SK-N-SH (cell line): ENCODE data around the gene FNDC3B. TPM values are rescaled to one million over a fixed set of nuclear protein-coding genes. Genes with fewer than 3 reads are reported as not detected.

ENCODE experiments used
- CTCF ChIA-PET: fragments of 300-600, 350-600 bp; formaldehyde crosslinking; extraction: SDS; loops from one replicate; lab custom pipeline; 2021; lab: Yijun Ruan, JAX
- POLR2A ChIA-PET: fragments of 350-600 bp; sonication (Branson Sonifier 250); formaldehyde crosslinking; extraction: SDS; loops from one replicate; lab custom pipeline; 2020; ENCODE audit warnings: antibody characterized with exemption, inconsistent platforms; lab: Yijun Ruan, JAX
- DNase-seq: peaks from one replicate; pipeline ENCODE4 v3.0.0; 2012
- H2AFZ ChIP-seq: fragments of 200-600 bp; sonication (generic); 2 replicates; pipeline ENCODE4 v1.8.1; 2016; ENCODE audit warnings: antibody characterized with exemption, mild to moderate bottlenecking, low read depth
- H3F3A ChIP-seq: fragments of 200-600 bp; sonication (generic); replicated peaks from 2 replicates; pipeline ENCODE3; 2016; ENCODE audit warnings: antibody characterized with exemption, mild to moderate bottlenecking; ENCODE audit not compliant: insufficient read depth
- H3K27ac ChIP-seq, 2 experiments: fragments of 200-500 bp in 1 of 2; fragments of 200-600 bp in 1 of 2; sonication (Bioruptor generic) in 1 of 2; sonication (generic), shearing (Covaris generic) in 1 of 2; 2 replicates each; pipeline versions ENCODE4 v1.5.1 to v1.6.1; 2014 to 2016; ENCODE audit warnings: low read depth in 2 of 2, inconsistent platforms in 1 of 2, low read length in 1 of 2, mild to moderate bottlenecking in 1 of 2, mixed read lengths in 1 of 2
- H3K27me3 ChIP-seq: fragments of 200-600 bp; sonication (generic), shearing (Covaris generic); 2 replicates; pipeline ENCODE4 v1.6.1; 2016; ENCODE audit warnings: mixed run types; ENCODE audit not compliant: insufficient read depth
- H3K36me3 ChIP-seq, 2 experiments: fragments of 200-500 bp in 1 of 2; fragments of 200-600 bp in 1 of 2; sonication (Bioruptor generic) in 1 of 2; sonication (generic) in 1 of 2; replicated peaks in 1 of 2; 2 replicates each; pipeline versions ENCODE3 to v1.5.1; 2014 to 2016; ENCODE audit warnings: low read length in 1 of 2, mild to moderate bottlenecking in 1 of 2; ENCODE audit not compliant: insufficient read depth in 2 of 2, control insufficient read depth in 1 of 2
- H3K4me1 ChIP-seq, 2 experiments: fragments of 200-500 bp in 1 of 2; fragments of 200-600 bp in 1 of 2; sonication (Bioruptor generic) in 1 of 2; sonication (generic), shearing (Covaris generic) in 1 of 2; 2 replicates each; pipeline versions ENCODE4 v1.5.1 to v1.6.1; 2014 to 2016; ENCODE audit warnings: low read depth in 1 of 2, low read length in 1 of 2, mixed run types in 1 of 2; ENCODE audit not compliant: insufficient read depth in 2 of 2, control insufficient read depth in 1 of 2
- H3K4me2 ChIP-seq: fragments of 200-600 bp; sonication (generic), shearing (Covaris generic); 2 replicates; pipeline ENCODE4 v1.6.1; 2017; ENCODE audit warnings: mixed run types
- H3K4me3 ChIP-seq, 2 experiments: fragments of 200-500 bp in 1 of 2; fragments of 200-600 bp in 1 of 2; sonication (Bioruptor generic) in 1 of 2; sonication (generic), shearing (Covaris generic) in 1 of 2; 2 replicates each; pipeline versions ENCODE4 v1.5.1 to v1.8.1; 2014 to 2016; ENCODE audit warnings: low read depth in 2 of 2, inconsistent platforms in 1 of 2, low read length in 1 of 2, mild to moderate bottlenecking in 1 of 2, mixed read lengths in 1 of 2, moderate library complexity in 1 of 2
- H3K79me2 ChIP-seq: fragments of 200-600 bp; sonication (generic); 2 replicates; pipeline ENCODE4 v1.8.1; 2017; ENCODE audit warnings: mild to moderate bottlenecking; ENCODE audit not compliant: insufficient read depth
- H3K9ac ChIP-seq: fragments of 200-600 bp; sonication (generic); 2 replicates; pipeline ENCODE4 v1.6.1; 2017; ENCODE audit warnings: mixed run types
- H3K9me2 ChIP-seq: fragments of 200-600 bp; sonication (generic); 2 replicates; pipeline ENCODE4 v1.6.1; 2017; ENCODE audit warnings: mixed run types
- H3K9me3 ChIP-seq: fragments of 200-600 bp; sonication (generic); 2 replicates; pipeline ENCODE4 v1.6.1; 2017; ENCODE audit warnings: mixed run types, mild to moderate bottlenecking, moderate library complexity
- H4K20me1 ChIP-seq: fragments of 200-600 bp; sonication (generic); 2 replicates; pipeline ENCODE4 v1.6.1; 2017; ENCODE audit warnings: mild to moderate bottlenecking, mixed run types; ENCODE audit not compliant: insufficient read depth
- EP300 ChIP-seq, 2 experiments: IDR thresholded peaks; 2 replicates each; pipeline versions ENCODE4 v1.4.0 to v1.6.1; 2012; ENCODE audit warnings: borderline replicate concordance in 1 of 2, low read depth in 1 of 2, low read length in 1 of 2
- EZH2phosphoT487 ChIP-seq: fragments of 200-600 bp; sonication (generic); IDR thresholded peaks from 2 replicates; pipeline ENCODE4 v1.6.1; 2017; ENCODE audit warnings: low read depth, mixed run types, mild to moderate bottlenecking, antibody characterized with exemption, moderate library complexity, borderline replicate concordance
- FOXJ3 ChIP-seq: sonication (generic); formaldehyde crosslinking; IDR thresholded peaks from 2 replicates; pipeline ENCODE4 v1.5.1; 2020; ENCODE audit warnings: mild to moderate bottlenecking, missing genetic modification reagents
- FOXM1 ChIP-seq: IDR thresholded peaks from 2 replicates; pipeline ENCODE4 v1.4.0; 2012; ENCODE audit warnings: low read depth, mild to moderate bottlenecking
- IRF3 ChIP-seq: fragments of 150-350 bp; IDR thresholded peaks from 2 replicates; pipeline ENCODE4 v1.6.1; 2016; ENCODE audit warnings: mild to moderate bottlenecking, low read depth, low read length
- MXI1 ChIP-seq: IDR thresholded peaks from 2 replicates; pipeline ENCODE4 v1.6.1; 2012; ENCODE audit warnings: mild to moderate bottlenecking, low read depth, low read length, improper control_type of control experiment
- NFIC ChIP-seq: IDR thresholded peaks from 2 replicates; pipeline ENCODE4 v1.4.0; 2012; ENCODE audit warnings: borderline replicate concordance
- NRF1 ChIP-seq: IDR thresholded peaks from 2 replicates; pipeline ENCODE4 v1.6.1; 2012; ENCODE audit warnings: low read depth, mild to moderate bottlenecking, low read length
- RCOR1 ChIP-seq: fragments of 150-350 bp; IDR thresholded peaks from 2 replicates; pipeline ENCODE4 v1.6.1; 2017; ENCODE audit warnings: antibody characterized with exemption, low read length
- REST ChIP-seq: IDR thresholded peaks from 2 replicates; pipeline ENCODE4 v1.6.1; 2012; ENCODE audit warnings: mild to moderate bottlenecking, low read depth, low read length, moderate library complexity
- TCF12 ChIP-seq: IDR thresholded peaks from 2 replicates; pipeline ENCODE4 v1.4.0; 2012
- TEAD4 ChIP-seq: IDR thresholded peaks from 2 replicates; pipeline ENCODE4 v1.4.0; 2012; ENCODE audit warnings: mild to moderate bottlenecking, borderline replicate concordance; ENCODE audit not compliant: insufficient read depth
- USF1 ChIP-seq: IDR thresholded peaks from 2 replicates; pipeline ENCODE4 v1.4.0; 2012; ENCODE audit warnings: low read depth, borderline replicate concordance
- WGBS: methylation state at CpG from one replicate; pipeline ENCODE4 v1.1.6; 2017; ENCODE audit warnings: low lambda C conversion rate; 5-methylcytosine and 5-hydroxymethylcytosine counted together
- polyA plus RNA-seq, 3 experiments: library from polyadenylated mRNA; depleted of rRNA; stranded (reverse); fragments of >200 nt; gene quantifications; 2 replicates each; pipeline ENCODE4 v1.2.3, GENCODE V29; 2012

The FNDC3B gene
- polyA plus RNA-seq, 1 of the 3 experiments (the other 2 are of a cell fraction), result 10.4 TPM

- Histone ChIP-seq H3F3A (peaks cover 4% of the 10 kb centered on the region), H3K79me2 (peaks cover 92% of the 10 kb centered on the region)
These were observed 131.5 kb downstream of the FNDC3B start for GRCh38 chr3:172170841-172171240.

GRCh38 chr3:172171396-172172075 is 132.2 kb downstream of the FNDC3B start:
- peaks cover 4% of the 10 kb centered on the region for H3F3A ChIP-seq
- peaks cover 0 to 14% of the 10 kb centered on the region in 2 experiments for H3K36me3 ChIP-seq
- H2AFZ ChIP-seq, result no peak overlapping the region
- H3K9me2 ChIP-seq, result no peaks in the 10 kb centered on the region
- no peak overlapping the region for H3K4me3 ChIP-seq
- TF ChIP-seq REST, result no peak
- TF ChIP-seq MXI1, result no peak
- no peak for TF ChIP-seq TCF12
- no peak for TF ChIP-seq RCOR1
- no peak for TF ChIP-seq EZH2phosphoT487
- TF ChIP-seq NRF1, result no peak
- TF ChIP-seq EP300 (IDR thresholded peaks at IDR 0.05; ENCODE audit: borderline replicate concordance in 1 of 2, low read depth in 1 of 2, low read length in 1 of 2), result no peak
- TF ChIP-seq TEAD4, result no peak
- H3K79me2 ChIP-seq, result peaks cover 92% of the 10 kb centered on the region
- H3K4me2 ChIP-seq, result no peak overlapping the region
- WGBS, result 96% methylated on average over 2 of the region's 2 CpGs
- no peak overlapping the region for H3K9ac ChIP-seq
- no peaks in the 10 kb centered on the region for H3K9me3 ChIP-seq
- ChIA-PET POLR2A (no interaction called here), CTCF (no interaction called here)
- peaks cover 50% of the 10 kb centered on the region for H4K20me1 ChIP-seq
- H3K4me1 ChIP-seq, result peaks cover 11 to 30% of the 10 kb centered on the region in 2 experiments; a peak in 3 of 4 replicates
- H3K27ac ChIP-seq, result no peak overlapping the region
- no peak for DNase-seq
- no peaks in the 10 kb centered on the region for H3K27me3 ChIP-seq

More at GRCh38 chr3:172170841-172171240, 131.5 kb downstream of the FNDC3B start:
- no peak overlapping the region for H3K9ac ChIP-seq
- H3K9me3 ChIP-seq, result no peaks in the 10 kb centered on the region
- ChIA-PET CTCF (no interaction called here), POLR2A (interaction anchor here (0.7 kb wide), 1 partner anchor 10 kb away, joined by 3 read pairs; no protein-coding TSS in a partner anchor)
- no peaks in the 10 kb centered on the region for H3K27me3 ChIP-seq
- peaks cover 11 to 23% of the 10 kb centered on the region in 2 experiments; a peak in 3 of 4 replicates for H3K4me1 ChIP-seq
- TF ChIP-seq RCOR1 (no peak), FOXJ3 (CRISPR knock-in tag) (no peak), FOXM1 (no peak), USF1 (no peak), NFIC (no peak), IRF3 (no peak), MXI1 (no peak)
- no peak overlapping the region for H3K4me3 ChIP-seq
- no peak overlapping the region for H2AFZ ChIP-seq
- no peak for DNase-seq
- peaks cover 50% of the 10 kb centered on the region for H4K20me1 ChIP-seq
- H3K27ac ChIP-seq, result no peak overlapping the region
- no peaks in the 10 kb centered on the region for H3K9me2 ChIP-seq
- H3K4me2 ChIP-seq, result no peak overlapping the region
- peaks cover 0 to 14% of the 10 kb centered on the region in 2 experiments for H3K36me3 ChIP-seq
